ENCODE data around the gene TPCN2.

Gene TPCN2

GRCh38 chr11:69171476-69172240, 122.9 kb downstream of the TPCN2 start:
- DNase-seq, result no peak

- no peak for DNase-seq
Measured at GRCh38 chr11:69172674-69173073, 123.9 kb downstream of the TPCN2 start.

DNA sequence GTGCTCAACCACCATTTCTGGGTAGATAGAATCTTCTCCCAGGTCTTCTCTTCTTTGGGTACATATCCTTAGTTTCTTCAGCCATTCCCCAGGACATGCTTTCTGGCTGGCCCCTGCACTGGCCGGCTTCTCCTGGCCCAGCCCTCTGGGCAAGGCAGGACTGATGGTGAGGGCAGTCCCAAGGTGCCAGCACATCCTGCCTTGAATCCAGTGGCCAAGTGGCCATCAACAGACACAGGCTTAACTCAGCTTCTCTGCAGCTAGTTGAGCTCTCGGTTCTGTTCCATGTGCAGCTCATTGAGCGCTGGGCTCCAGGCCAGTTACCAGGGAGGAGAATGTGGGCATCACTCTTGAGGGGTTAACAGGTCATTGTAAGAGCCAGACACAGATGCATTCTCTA, 124.6 kb downstream of the TPCN2 start:
- DNase-seq, result no peak

GRCh38 chr11:69173925-69174581, 125.3 kb downstream of the TPCN2 start:
- no peak for DNase-seq

GRCh38 chr11:69174841-69175240, 126.1 kb downstream of the TPCN2 start:
- no peak for DNase-seq

DNA sequence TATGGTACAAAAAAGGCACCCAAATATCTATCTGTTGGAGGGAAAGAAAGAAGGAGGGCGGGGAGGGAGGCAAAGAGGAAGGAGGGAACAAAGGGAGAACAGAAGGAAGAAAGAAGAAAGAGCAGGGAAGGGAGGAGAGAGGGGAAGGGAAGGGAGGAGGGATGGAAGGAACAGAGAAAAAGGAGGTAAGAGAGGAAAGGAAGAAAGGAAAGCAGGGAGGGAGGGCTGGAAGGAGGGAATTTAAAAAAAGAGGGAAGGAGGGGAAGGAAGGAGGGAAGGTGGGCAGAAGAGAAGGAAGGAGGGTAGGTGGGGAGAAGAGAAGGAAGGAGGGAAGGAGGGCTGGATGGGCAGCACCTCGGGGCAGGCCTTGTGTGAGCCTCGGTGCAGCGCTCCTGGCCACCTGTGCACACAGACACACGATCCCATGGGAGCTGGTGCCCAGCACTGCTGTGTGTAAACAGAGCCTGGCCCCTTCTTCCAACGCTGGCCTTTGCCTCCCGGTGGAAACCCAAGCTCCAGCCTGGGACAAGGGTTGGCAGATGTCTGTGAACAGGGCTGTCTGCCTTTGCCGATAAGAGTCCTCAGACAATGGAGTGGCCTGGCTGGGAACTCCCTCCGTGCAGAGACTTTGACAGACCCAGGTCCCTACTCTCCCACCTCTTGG, 130.2 kb downstream of the TPCN2 start:
- no peak for DNase-seq

DNA sequence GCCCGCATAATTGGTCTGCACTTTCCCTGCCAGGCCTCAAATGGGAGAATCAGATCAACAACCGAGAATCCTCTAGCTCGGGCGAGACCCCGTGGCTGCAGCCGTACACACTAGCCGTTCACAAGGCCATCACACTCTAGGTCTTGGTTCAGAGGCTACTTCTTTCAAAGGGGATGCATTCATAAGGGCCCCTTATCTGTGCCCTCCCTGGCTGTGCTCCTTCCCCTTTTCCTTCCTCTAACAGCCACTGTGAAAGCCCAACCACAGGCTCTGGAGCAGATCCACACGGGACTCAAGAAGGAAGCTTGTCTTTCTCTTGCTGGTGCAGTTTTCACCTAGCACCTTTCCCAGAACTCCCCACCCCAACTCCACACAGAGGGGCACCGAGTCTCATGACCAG, 131.5 kb downstream of the TPCN2 start:
- no peak for DNase-seq

DNA sequence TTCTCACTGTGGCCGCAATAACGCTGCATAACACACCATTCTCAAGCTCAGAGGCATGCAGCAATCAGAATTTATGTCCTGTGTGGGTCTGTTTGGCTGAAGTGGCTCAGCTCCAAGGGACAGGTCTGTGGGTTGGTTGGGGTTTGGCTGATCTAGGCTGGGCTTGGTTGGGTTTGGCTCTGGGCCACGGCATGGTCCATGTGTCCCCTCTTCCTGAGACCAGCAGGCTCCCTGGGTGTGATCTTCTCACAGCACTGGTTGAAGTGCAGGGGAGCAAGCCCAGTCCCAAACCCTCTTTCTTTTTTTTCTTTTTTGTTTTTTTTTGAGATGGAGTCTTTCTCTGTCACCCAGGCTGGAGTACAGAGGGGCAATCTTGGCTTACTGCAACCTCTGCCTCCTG, 132.0 kb downstream of the TPCN2 start:
- no peak for DNase-seq

- DNase-seq, result no peak
Measured at GRCh38 chr11:69183613-69184012, 134.9 kb downstream of the TPCN2 start.
